Measurements from ENCODE around the gene ZMIZ1. TPM values are rescaled to one million over a fixed set of nuclear protein-coding genes. Genes with fewer than 3 reads are reported as not detected.
A peak's percentile ranks its signal among the peaks of the same experiment; 100 is the strongest.

Gene ZMIZ1
- polyA plus RNA-seq, 2 of the 4 experiments (the other 2 are of a cell fraction) = 8.1 to 30.3 TPM

DNA sequence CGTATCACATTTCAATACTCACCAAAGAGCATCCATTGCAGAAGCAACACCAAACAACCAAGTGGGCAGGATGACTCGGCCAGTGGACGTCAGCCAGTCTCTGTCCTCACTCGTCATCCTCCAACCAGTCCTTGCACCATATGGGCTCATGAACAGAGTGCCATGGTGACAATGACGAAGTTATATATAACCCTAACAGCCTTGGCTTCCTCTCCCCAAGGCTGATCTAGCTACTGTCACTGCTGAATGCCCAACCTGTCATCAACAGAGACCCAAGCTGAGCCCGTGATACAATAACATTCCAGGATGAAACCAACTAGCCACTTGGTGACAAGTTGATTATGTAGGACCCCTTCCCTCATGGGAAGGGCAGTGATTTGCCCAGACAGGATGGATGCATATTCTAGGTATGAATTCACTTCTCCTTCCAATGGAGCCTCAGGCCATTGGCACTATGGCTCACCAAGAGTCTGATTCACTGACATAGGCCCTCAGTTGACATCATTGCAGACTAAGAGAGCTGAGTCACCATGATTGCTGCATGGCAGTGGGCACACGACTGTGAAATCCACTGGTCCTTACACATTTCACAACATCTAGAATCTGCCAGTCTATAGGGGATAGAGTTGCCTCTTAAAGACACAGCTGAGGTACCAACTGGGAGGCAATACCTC lies 252.2 kb downstream of the ZMIZ1 start (continued):
- TF ChIP-seq, protein P1, sequence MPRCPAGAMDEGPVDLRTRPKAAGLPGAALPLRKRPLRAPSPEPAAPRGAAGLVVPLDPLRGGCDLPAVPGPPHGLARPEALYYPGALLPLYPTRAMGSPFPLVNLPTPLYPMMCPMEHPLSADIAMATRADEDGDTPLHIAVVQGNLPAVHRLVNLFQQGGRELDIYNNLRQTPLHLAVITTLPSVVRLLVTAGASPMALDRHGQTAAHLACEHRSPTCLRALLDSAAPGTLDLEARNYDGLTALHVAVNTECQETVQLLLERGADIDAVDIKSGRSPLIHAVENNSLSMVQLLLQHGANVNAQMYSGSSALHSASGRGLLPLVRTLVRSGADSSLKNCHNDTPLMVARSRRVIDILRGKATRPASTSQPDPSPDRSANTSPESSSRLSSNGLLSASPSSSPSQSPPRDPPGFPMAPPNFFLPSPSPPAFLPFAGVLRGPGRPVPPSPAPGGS (IDR thresholded peaks at IDR 0.05) = peak; percentile 54; the same call in 1 of the 3 replicates
- no peak for TF ChIP-seq ZC3H11A (IDR thresholded peaks at IDR 0.05)

- FAIRE-seq (no peak), ATAC-seq (no peak; a peak in 1 of 6 replicates), DNase-seq (ENCODE audit: low read depth in 1 of 2, low spot score in 1 of 2) (no peak)
- Histone ChIP-seq H3K4me1 (peaks cover 39% of the 10 kb centered on the region), H3K4me3 (no peak overlapping the region), H3K4me2 (peak overlapping the region; percentile 22), H3K9me3 (no peaks in the 10 kb centered on the region), H3K27ac (peak overlapping the region; percentile 49 to 83)
- 73% methylated on average over 2 of the region's 2 CpGs for WGBS (ENCODE audit: missing lambda C conversion rate)
- ChIA-PET CTCF (interaction anchor here (0.8 to 3.0 kb wide), 5 partner anchors 13 to 166 kb away, joined by 3 to 9 read pairs (median 3); partner anchors contain the start of gene PPIF), POLR2A (no interaction called here)
- no peak for TF ChIP-seq PBX3 (IDR thresholded peaks at IDR 0.05)
- no peak for TF ChIP-seq ELK1 (IDR thresholded peaks at IDR 0.05; ENCODE audit: low read depth, low read length)
- no peak for TF ChIP-seq RAD21 (conservative IDR thresholded peaks at IDR 0.05 in 1 of 2, IDR thresholded peaks at IDR 0.05 in 1 of 2)
- no peak for TF ChIP-seq ZNF302 (CRISPR knock-in tag; IDR thresholded peaks at IDR 0.05)
Observed at GRCh38 chr10:79321494-79321882, 252.7 kb downstream of the ZMIZ1 start.

DNA sequence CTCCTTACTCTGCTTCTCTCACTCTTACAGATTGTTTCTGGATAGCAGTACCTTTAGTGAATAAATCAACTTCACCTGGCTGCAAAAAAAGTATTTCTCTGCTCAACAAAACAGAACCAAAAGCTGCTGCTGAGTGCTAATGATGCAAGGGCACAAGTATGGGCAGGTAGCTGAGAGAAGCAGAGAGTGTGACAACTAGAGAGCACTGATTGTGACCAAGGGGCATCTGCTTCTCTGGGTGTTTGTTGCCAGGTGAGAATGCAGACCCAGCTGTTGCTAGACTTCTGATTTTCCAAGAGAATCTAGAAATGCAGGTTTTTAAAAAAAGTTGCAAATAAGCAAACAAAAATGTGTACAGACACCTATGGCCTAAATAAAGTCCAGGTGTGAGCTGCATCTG lies 253.2 kb downstream of the ZMIZ1 start:
- CTCF ChIA-PET = interaction anchor here (0.8 to 1.6 kb wide), 3 partner anchors 13 to 22 kb away, joined by 3 to 4 read pairs (median 3); no protein-coding TSS in a partner anchor
- TF ChIP-seq FOSB (CRISPR knock-in tag; IDR thresholded peaks at IDR 0.05) = no peak
- H3K9me3 ChIP-seq = no peaks in the 10 kb centered on the region
- no peak overlapping the region for H3K4me3 ChIP-seq
- no peak overlapping the region; the same call in 2 of the 3 replicates for H3K4me2 ChIP-seq
- H3K27ac ChIP-seq = peak overlapping the region; percentile 49 to 83
- peaks cover 34% of the 10 kb centered on the region for H3K4me1 ChIP-seq
- no peak for ATAC-seq
- no peak for DNase-seq (ENCODE audit: low read depth in 1 of 2, low spot score in 1 of 2)
- POLR2A ChIA-PET = no interaction called here
- no peak for FAIRE-seq

- Histone ChIP-seq H3K4me2 (no peak overlapping the region), H3K4me3 (no peak overlapping the region), H3K9me3 (no peaks in the 10 kb centered on the region), H3K27ac (peak overlapping the region; percentile 49 to 83; a peak in 5 of 6 replicates), H3K4me1 (peaks cover 25% of the 10 kb centered on the region)
- no peak for DNase-seq (ENCODE audit: low read depth in 1 of 2, low spot score in 1 of 2)
- ChIA-PET POLR2A (no interaction called here), CTCF (interaction anchor here (0.8 to 1.6 kb wide), 5 partner anchors 9 to 23 kb away, joined by 3 to 5 read pairs (median 3); no protein-coding TSS in a partner anchor)
- ATAC-seq = no peak
- no peak for FAIRE-seq
- WGBS (ENCODE audit: missing lambda C conversion rate) = 84% methylated on average over 15 of the region's 15 CpGs
- no peak for TF ChIP-seq FOSB (CRISPR knock-in tag; IDR thresholded peaks at IDR 0.05)
- TF ChIP-seq ATOH8 (CRISPR knock-in tag; IDR thresholded peaks at IDR 0.05; ENCODE audit: low read depth) = no peak
- TF ChIP-seq PHF8 (IDR thresholded peaks at IDR 0.05; ENCODE audit: borderline replicate concordance, low read depth) = no peak
- TF ChIP-seq ZNF302 (CRISPR knock-in tag; IDR thresholded peaks at IDR 0.05) = no peak
- TF ChIP-seq HEYL (CRISPR knock-in tag; IDR thresholded peaks at IDR 0.05) = no peak
- TF ChIP-seq JUN (IDR thresholded peaks at IDR 0.05) = no peak
- no peak for TF ChIP-seq E2F6 (IDR thresholded peaks at IDR 0.05; ENCODE audit: borderline replicate concordance, low read depth)
- TF ChIP-seq EP300 (IDR thresholded peaks at IDR 0.05) = no peak
- TF ChIP-seq, protein P2, sequence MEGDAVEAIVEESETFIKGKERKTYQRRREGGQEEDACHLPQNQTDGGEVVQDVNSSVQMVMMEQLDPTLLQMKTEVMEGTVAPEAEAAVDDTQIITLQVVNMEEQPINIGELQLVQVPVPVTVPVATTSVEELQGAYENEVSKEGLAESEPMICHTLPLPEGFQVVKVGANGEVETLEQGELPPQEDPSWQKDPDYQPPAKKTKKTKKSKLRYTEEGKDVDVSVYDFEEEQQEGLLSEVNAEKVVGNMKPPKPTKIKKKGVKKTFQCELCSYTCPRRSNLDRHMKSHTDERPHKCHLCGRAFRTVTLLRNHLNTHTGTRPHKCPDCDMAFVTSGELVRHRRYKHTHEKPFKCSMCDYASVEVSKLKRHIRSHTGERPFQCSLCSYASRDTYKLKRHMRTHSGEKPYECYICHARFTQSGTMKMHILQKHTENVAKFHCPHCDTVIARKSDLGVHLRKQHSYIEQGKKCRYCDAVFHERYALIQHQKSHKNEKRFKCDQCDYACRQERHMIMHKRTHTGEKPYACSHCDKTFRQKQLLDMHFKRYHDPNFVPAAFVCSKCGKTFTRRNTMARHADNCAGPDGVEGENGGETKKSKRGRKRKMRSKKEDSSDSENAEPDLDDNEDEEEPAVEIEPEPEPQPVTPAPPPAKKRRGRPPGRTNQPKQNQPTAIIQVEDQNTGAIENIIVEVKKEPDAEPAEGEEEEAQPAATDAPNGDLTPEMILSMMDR (IDR thresholded peaks at IDR 0.05) = no peak
- TF ChIP-seq CBX2 (IDR thresholded peaks at IDR 0.05; ENCODE audit: borderline replicate concordance, low read depth) = no peak
- no peak for TF ChIP-seq JUNB (IDR thresholded peaks at IDR 0.05)
- no peak for TF ChIP-seq PBX3 (IDR thresholded peaks at IDR 0.05)
Observed at GRCh38 chr10:79322616-79323543, 254.1 kb downstream of the ZMIZ1 start.
